Measurements from ENCODE around the gene C13orf46. TPM values are rescaled to one million over a fixed set of nuclear protein-coding genes. Genes with fewer than 3 reads are reported as not detected.

The C13orf46 gene
- total and polyA plus RNA-seq, 8 donors: 0.58 to 32.6 (median 8.7) TPM; not detected in 1

DNA sequence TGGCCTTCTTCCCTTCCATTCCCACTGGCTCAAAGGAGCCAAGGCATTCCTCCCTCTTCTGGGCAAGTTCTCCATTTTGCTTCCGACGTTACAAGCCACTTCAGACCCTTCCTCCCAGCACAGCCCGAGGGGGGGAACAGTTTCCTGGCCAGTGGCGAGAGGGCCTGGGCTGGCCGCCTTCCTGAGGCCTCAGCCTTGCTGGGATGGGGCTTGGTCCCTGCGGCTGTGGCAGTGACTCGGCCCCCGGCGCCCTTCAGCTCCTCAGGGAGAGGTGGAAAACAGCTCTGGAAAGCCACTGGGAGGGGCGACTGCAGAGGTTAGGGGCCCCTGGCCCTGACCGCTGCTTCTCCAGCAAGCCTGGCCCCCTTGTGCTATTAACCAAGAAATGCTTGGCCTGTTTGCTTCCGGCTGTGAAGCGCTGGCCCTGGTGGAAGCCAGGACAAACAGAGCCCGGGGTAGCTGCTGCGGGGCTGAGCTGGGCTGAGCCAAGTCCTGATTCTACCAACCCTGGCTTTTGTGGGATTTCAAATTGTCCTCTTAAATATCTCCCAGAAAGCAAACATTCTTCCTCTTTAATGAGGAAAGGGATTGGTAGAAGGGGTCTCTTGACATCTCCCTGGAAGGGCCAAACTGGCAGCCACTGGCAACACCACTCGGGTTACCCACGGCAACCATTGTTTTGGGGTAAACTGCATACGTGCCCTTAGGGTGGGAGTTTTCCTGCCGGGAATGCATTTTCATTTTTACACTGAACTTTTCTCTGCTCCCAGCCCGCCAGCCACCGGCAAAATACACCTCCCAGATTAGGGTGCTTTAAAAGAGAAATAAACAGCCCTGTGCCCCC, 38.7 kb downstream of the C13orf46 start:
- Histone ChIP-seq H3K9me3 (no peaks in the 10 kb centered on the region), H3K4me1 (peaks cover 0 to 20% (median 1%) of the 10 kb centered on the region in 4 donors), H3K36me3 (no peaks in the 10 kb centered on the region), H3K27me3 (peaks cover 0 to 52% (median 31%) of the 10 kb centered on the region in 3 donors), H3K27ac (peak overlapping the region in 1 of 5 donors; percentile 9), H3K4me3 (no peak overlapping the region)
- peak in 1 of 2 donors; percentile 62 for DNase-seq
- WGBS, 5 donors: 55 to 70% (median 61%) methylated on average over 21 of the region's 21 CpGs
- intact Hi-C loops (cut with DNase I; ENCODE audit: low total_unique reads): no loop called here
- no peak for TF ChIP-seq CTCF (IDR thresholded peaks at IDR 0.05)
- no peak for TF ChIP-seq POLR2AphosphoS5 (IDR thresholded peaks at IDR 0.05)
- TF ChIP-seq EP300 (IDR thresholded peaks at IDR 0.05): no peak
- TF ChIP-seq POLR2A (IDR thresholded peaks at IDR 0.05): no peak

DNA sequence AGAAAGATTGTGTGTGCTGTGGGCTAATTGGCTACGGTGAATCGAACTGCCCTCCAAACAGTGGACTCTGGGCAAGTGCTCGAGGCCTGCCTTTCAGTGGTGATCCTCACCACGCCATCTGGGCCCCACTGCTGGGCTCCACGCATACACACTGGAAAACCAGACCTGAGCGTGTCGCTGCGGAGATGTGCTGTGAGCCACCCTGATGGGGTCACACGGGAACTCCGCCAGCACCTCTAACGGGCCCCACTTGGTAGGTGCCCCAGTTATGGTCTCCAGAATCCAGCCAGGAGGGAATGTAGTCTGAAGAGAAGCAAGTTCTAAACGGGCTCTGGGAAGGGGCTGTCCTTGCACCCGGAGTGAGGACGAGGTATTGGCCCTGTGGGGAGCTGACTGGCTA, 39.3 kb downstream of the C13orf46 start:
- Histone ChIP-seq H3K4me3 (no peak overlapping the region), H3K27me3 (peaks cover 0 to 46% (median 25%) of the 10 kb centered on the region in 3 donors), H3K4me1 (peaks cover 0 to 21% (median 5%) of the 10 kb centered on the region in 4 donors), H3K27ac (no peak overlapping the region), H3K9me3 (no peaks in the 10 kb centered on the region), H3K36me3 (no peaks in the 10 kb centered on the region)
- TF ChIP-seq EP300 (IDR thresholded peaks at IDR 0.05): no peak
- TF ChIP-seq POLR2AphosphoS5 (IDR thresholded peaks at IDR 0.05): no peak
- no peak for TF ChIP-seq POLR2A (IDR thresholded peaks at IDR 0.05)
- TF ChIP-seq CTCF (IDR thresholded peaks at IDR 0.05): no peak
- intact Hi-C loops (cut with DNase I; ENCODE audit: low total_unique reads): no loop called here
- no peak for DNase-seq
- WGBS, 5 donors: 84 to 93% (median 92%) methylated on average over 14 of the region's 14 CpGs

- intact Hi-C loops (cut with DNase I; ENCODE audit: low total_unique reads): no loop called here
These were observed 40.0 kb downstream of the C13orf46 start for GRCh38 chr13:113933901-113934300.

More at GRCh38 chr13:113933901-113934300, 40.0 kb downstream of the C13orf46 start:
- peaks cover 0 to 39% (median 18%) of the 10 kb centered on the region in 3 donors for H3K27me3 ChIP-seq
- no peak for DNase-seq
- no peaks in the 10 kb centered on the region for H3K36me3 ChIP-seq
- TF ChIP-seq CTCF (IDR thresholded peaks at IDR 0.05) (no peak), POLR2A (IDR thresholded peaks at IDR 0.05) (no peak), POLR2AphosphoS5 (IDR thresholded peaks at IDR 0.05) (no peak), EP300 (IDR thresholded peaks at IDR 0.05) (no peak)
- no peaks in the 10 kb centered on the region for H3K9me3 ChIP-seq
- H3K4me1 ChIP-seq: peaks cover 5 to 22% (median 12%) of the 10 kb centered on the region in 4 donors
- H3K27ac ChIP-seq: no peak overlapping the region
- WGBS, 5 donors: 94 to 97% (median 95%) methylated on average over 22 of the region's 22 CpGs
- no peak overlapping the region for H3K4me3 ChIP-seq
